CD14-positive monocyte (primary cell): ENCODE results near the gene LRRFIP1. TPM values are rescaled to one million over a fixed set of nuclear protein-coding genes. Genes with fewer than 3 reads are reported as not detected.

Source experiments
- DNase-seq, 3 donors: peaks; one replicate each; pipeline ENCODE4 v3.0.0-alpha.2; 2011 to 2022
- H2AFZ ChIP-seq: 2 replicates; pipeline ENCODE4 v1.6.0; 2012; ENCODE audit warnings: mild to moderate bottlenecking, low read depth, low read length, inconsistent platforms; ENCODE audit not compliant: insufficient read depth, poor library complexity, severe bottlenecking
- H3K27ac ChIP-seq, 2 donors: 1 replicate in 1 of 2; 2 replicates in 1 of 2; pipeline ENCODE4 v1.5.1; 2012 to 2013; ENCODE audit warnings: low read length in 2 of 2, control low read depth in 1 of 2, inconsistent platforms in 1 of 2, low read depth in 1 of 2, mild to moderate bottlenecking in 1 of 2
- H3K27me3 ChIP-seq, 2 donors: one replicate each; pipeline versions ENCODE4 v1.6.0 to v1.6.1; 2011 to 2013; ENCODE audit warnings: low read length in 2 of 2; ENCODE audit not compliant: control insufficient read depth in 2 of 2, insufficient read depth in 2 of 2
- H3K36me3 ChIP-seq, 2 donors: replicated peaks in 1 of 2; 1 replicate in 1 of 2; 2 replicates in 1 of 2; pipeline versions ENCODE4 v1.5.1 to v1.6.1; 2012 to 2013; ENCODE audit warnings: low read length in 2 of 2, control low read depth in 1 of 2, inconsistent platforms in 1 of 2, mild to moderate bottlenecking in 1 of 2; ENCODE audit not compliant: insufficient read depth in 2 of 2, control insufficient read depth in 1 of 2
- H3K4me1 ChIP-seq, 2 donors: 1 replicate in 1 of 2; 2 replicates in 1 of 2; pipeline versions ENCODE4 v1.5.1 to v1.6.1; 2012 to 2013; ENCODE audit warnings: low read length in 2 of 2, control low read depth in 1 of 2, inconsistent platforms in 1 of 2, mild to moderate bottlenecking in 1 of 2, moderate library complexity in 1 of 2; ENCODE audit not compliant: insufficient read depth in 2 of 2, control insufficient read depth in 1 of 2
- H3K4me2 ChIP-seq: replicated peaks from 2 replicates; pipeline ENCODE3; 2012; ENCODE audit warnings: low read length, moderate library complexity, mild to moderate bottlenecking; ENCODE audit not compliant: poor library complexity, severe bottlenecking; ENCODE audit errors: extremely low read depth
- H3K4me3 ChIP-seq, 3 experiments: fragments of 200-600 bp in 1 of 3; sonication (generic) in 1 of 3; replicated peaks in 1 of 3; 1 replicate in 2 of 3; 2 replicates in 1 of 3; pipeline ENCODE4 v1.5.1; 2011 to 2013; ENCODE audit warnings: low read length in 3 of 3, mild to moderate bottlenecking in 3 of 3, control low read depth in 2 of 3, low read depth in 2 of 3, inconsistent platforms in 1 of 3, moderate library complexity in 1 of 3
- H3K79me2 ChIP-seq: 2 replicates; pipeline ENCODE4 v1.6.0; 2012; ENCODE audit warnings: mild to moderate bottlenecking, control low read depth, inconsistent platforms, low read length, moderate library complexity; ENCODE audit not compliant: insufficient read depth
- H3K9ac ChIP-seq: 2 replicates; pipeline ENCODE4 v1.6.0; 2017; ENCODE audit warnings: low read length, mild to moderate bottlenecking; ENCODE audit not compliant: insufficient read depth, poor library complexity, severe bottlenecking
- H3K9me3 ChIP-seq, 2 donors: replicated peaks in 1 of 2; 1 replicate in 1 of 2; 2 replicates in 1 of 2; pipeline versions ENCODE4 v1.5.1 to v1.6.1; 2012 to 2013; ENCODE audit warnings: low read length in 2 of 2, control low read depth in 1 of 2; ENCODE audit not compliant: control insufficient read depth in 1 of 2, insufficient read depth in 1 of 2
- H4K20me1 ChIP-seq: 2 replicates; pipeline ENCODE4 v1.6.0; 2012; ENCODE audit warnings: mild to moderate bottlenecking, low read length, control low read depth, moderate library complexity; ENCODE audit not compliant: insufficient read depth
- H3K27ac Mint-ChIP-seq, 7 donors: one replicate each; pipeline ENCODE4 v1.8.0; 2020; ENCODE audit warnings: mild to moderate bottlenecking in 7 of 7, mixed read lengths in 7 of 7, moderate library complexity in 6 of 7, inconsistent platforms in 2 of 7
- H3K27me3 Mint-ChIP-seq, 3 donors: one replicate each; pipeline ENCODE4 v1.8.0; 2021 to 2022; ENCODE audit warnings: low read depth in 3 of 3, mild to moderate bottlenecking in 3 of 3, mixed read lengths in 3 of 3, moderate library complexity in 3 of 3, inconsistent platforms in 1 of 3
- H3K36me3 Mint-ChIP-seq, 2 donors: one replicate each; pipeline ENCODE4 v1.8.0; 2020; ENCODE audit warnings: mixed read lengths in 2 of 2, inconsistent platforms in 1 of 2, mild to moderate bottlenecking in 1 of 2
- H3K4me1 Mint-ChIP-seq: one replicate; pipeline ENCODE4 v1.8.0; 2020; ENCODE audit warnings: mild to moderate bottlenecking, mixed read lengths
- H3K4me3 Mint-ChIP-seq, 2 donors: one replicate each; pipeline ENCODE4 v1.8.0; 2020; ENCODE audit warnings: mild to moderate bottlenecking in 2 of 2, mixed read lengths in 2 of 2, moderate library complexity in 1 of 2
- H3K9me3 Mint-ChIP-seq, 7 donors: one replicate each; pipeline ENCODE4 v1.8.0; 2020 to 2022; ENCODE audit warnings: mixed read lengths in 7 of 7, mild to moderate bottlenecking in 6 of 7, moderate library complexity in 6 of 7, inconsistent platforms in 2 of 7
- WGBS: methylation state at CpG from one replicate; pipeline ENCODE4 v1.1.5; 2013; ENCODE audit warnings: missing lambda C conversion rate; ENCODE audit not compliant: insufficient coverage; 5-methylcytosine and 5-hydroxymethylcytosine counted together
- intact Hi-C, 2 donors: fragments of 100-400 bp; cut with micrococcal nuclease; formaldehyde crosslinking; loops; one replicate each; pipeline versions ENCODE4 v1.15.0 to v1.15.1; 2023
- polyA plus RNA-seq, 3 donors: library from polyadenylated mRNA; depleted of rRNA in 1 of 3; unstranded in 2 of 3; stranded (reverse) in 1 of 3; fragments of 300-500 nt in 2 of 3; fragments of >200 nt in 1 of 3; fragmentation: Illumina TruSeq in 2 of 3; gene quantifications; 1 replicate in 2 of 3; 2 replicates in 1 of 3; pipeline ENCODE4 v1.2.3, GENCODE V29; 2012 to 2021
- TF ChIP-seq, protein P1 (sequence below): fragments of 200-600 bp; IDR thresholded peaks from one replicate; pipeline ENCODE4 v1.8.0; 2022; ENCODE audit warnings: antibody characterized with exemption, mild to moderate bottlenecking

The LRRFIP1 gene
- polyA plus RNA-seq, 3 donors, result 67.3 to 148 (median 98.3) TPM

DNA sequence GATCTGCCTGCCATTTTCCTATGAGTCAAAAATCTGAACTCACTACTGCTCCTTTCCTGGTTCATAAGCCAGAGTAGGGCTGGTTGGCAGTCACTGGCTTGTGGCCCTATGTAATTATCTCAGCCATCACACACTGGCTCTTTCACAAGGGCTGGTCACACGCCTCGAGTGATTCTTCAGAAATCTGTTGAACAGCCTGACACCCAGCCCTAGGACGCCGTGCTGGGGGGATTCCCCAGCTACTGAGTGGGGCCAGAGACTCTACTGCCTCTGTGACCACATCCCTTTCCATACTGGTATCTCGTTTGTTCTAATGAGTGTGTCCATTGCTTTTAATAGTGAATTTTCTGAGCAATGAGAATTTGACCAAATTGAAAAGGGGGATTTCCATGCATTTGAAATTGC is 125.4 kb downstream of the LRRFIP1 start:
- Histone ChIP-seq H3K27me3 (no peaks in the 10 kb centered on the region), H3K36me3 (peaks cover 93 to 99% of the 10 kb centered on the region in 2 donors), H4K20me1 (peaks cover 98% of the 10 kb centered on the region), H3K4me2 (no peak overlapping the region), H3K4me3 (no peak overlapping the region), H3K79me2 (peaks cover 43% of the 10 kb centered on the region), H3K9ac (no peak overlapping the region), H3K4me1 (no peaks in the 10 kb centered on the region), H2AFZ (no peak overlapping the region), H3K27ac (peak overlapping the region in 1 of 2 donors; percentile 55), H3K9me3 (peaks cover 0 to 3% of the 10 kb centered on the region in 2 donors)
- peaks cover 88 to 100% of the 10 kb centered on the region in 2 donors for H3K36me3 Mint-ChIP-seq
- peak in 2 of 3 donors; percentile 17 to 71 for DNase-seq
- 33% methylated on average over 2 of the region's 5 CpGs for WGBS
- no peak overlapping the region for H3K4me3 Mint-ChIP-seq
- peak overlapping the region in 5 of 7 donors; percentile 2 to 81 (median 70) for H3K27ac Mint-ChIP-seq
- TF ChIP-seq, protein P1, sequence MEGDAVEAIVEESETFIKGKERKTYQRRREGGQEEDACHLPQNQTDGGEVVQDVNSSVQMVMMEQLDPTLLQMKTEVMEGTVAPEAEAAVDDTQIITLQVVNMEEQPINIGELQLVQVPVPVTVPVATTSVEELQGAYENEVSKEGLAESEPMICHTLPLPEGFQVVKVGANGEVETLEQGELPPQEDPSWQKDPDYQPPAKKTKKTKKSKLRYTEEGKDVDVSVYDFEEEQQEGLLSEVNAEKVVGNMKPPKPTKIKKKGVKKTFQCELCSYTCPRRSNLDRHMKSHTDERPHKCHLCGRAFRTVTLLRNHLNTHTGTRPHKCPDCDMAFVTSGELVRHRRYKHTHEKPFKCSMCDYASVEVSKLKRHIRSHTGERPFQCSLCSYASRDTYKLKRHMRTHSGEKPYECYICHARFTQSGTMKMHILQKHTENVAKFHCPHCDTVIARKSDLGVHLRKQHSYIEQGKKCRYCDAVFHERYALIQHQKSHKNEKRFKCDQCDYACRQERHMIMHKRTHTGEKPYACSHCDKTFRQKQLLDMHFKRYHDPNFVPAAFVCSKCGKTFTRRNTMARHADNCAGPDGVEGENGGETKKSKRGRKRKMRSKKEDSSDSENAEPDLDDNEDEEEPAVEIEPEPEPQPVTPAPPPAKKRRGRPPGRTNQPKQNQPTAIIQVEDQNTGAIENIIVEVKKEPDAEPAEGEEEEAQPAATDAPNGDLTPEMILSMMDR, result no peak
- H3K4me1 Mint-ChIP-seq, result no peaks in the 10 kb centered on the region
- H3K9me3 Mint-ChIP-seq, result peaks cover 0 to 3% (median 0%) of the 10 kb centered on the region in 7 donors
- intact Hi-C loops, result no loop called here
- peaks cover 0 to 3% (median 0%) of the 10 kb centered on the region in 3 donors for H3K27me3 Mint-ChIP-seq

DNA sequence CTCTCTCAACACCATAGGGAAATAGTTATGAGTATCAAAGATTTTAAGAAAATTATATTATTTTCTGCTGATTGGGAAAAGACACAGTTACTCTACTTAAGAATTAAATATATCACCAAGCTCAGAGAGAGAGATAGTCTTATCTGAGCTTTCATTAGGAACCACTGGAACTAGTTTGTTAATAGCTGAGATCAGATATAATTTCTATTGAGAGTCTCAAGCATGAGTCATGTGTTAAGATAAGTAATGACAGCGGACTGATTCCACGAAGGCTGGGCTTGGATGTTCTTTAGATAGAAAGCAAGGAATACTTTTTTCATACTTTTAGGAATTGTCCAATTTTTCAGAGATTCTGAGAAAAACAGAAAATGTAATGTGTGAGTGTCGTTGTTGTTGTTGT is 126.8 kb downstream of the LRRFIP1 start:
- H3K9me3 Mint-ChIP-seq, result no peaks in the 10 kb centered on the region
- Histone ChIP-seq H3K36me3 (peaks cover 93 to 99% of the 10 kb centered on the region in 2 donors), H3K27ac (no peak overlapping the region), H3K9me3 (no peaks in the 10 kb centered on the region), H4K20me1 (peaks cover 98% of the 10 kb centered on the region), H2AFZ (no peak overlapping the region), H3K79me2 (peaks cover 33% of the 10 kb centered on the region), H3K9ac (no peak overlapping the region), H3K4me1 (no peaks in the 10 kb centered on the region), H3K27me3 (no peaks in the 10 kb centered on the region), H3K4me3 (no peak overlapping the region), H3K4me2 (no peak overlapping the region)
- intact Hi-C loops, result no loop called here
- DNase-seq, result no peak
- WGBS, result no CpG with 5 or more reads among the region's 3 CpGs
- no peak overlapping the region for H3K4me3 Mint-ChIP-seq
- TF ChIP-seq, protein P1, result no peak
- no peak overlapping the region for H3K27ac Mint-ChIP-seq
- H3K27me3 Mint-ChIP-seq, result peaks cover 0 to 3% (median 0%) of the 10 kb centered on the region in 3 donors
- H3K4me1 Mint-ChIP-seq, result no peaks in the 10 kb centered on the region
- peaks cover 88 to 100% of the 10 kb centered on the region in 2 donors for H3K36me3 Mint-ChIP-seq
